Activated naive CD4-positive, alpha-beta T cell treated with anti-CD3 and anti-CD28 coated beads, Interleukin-2, amount 50 U/mL, for 72 hours (primary cell): ENCODE results near the gene APBB2. TPM values are rescaled to one million over a fixed set of nuclear protein-coding genes. Genes with fewer than 3 reads are reported as not detected.
A peak's percentile ranks its signal among the peaks of the same experiment; 100 is the strongest.
"Not testable (repeated sequence)": the region's sequence is repeated elsewhere in the genome, so short reads cannot be mapped to it uniquely, and the experiment has no call there.

Source experiments
- ATAC-seq, 2 donors: fragments of 150-1000 bp; cut with Tn5 transposase; 2 replicates each; pipeline ENCODE4 v1.10.0; 2021; ENCODE audit warnings: mild to moderate bottlenecking in 2 of 2, moderate library complexity in 2 of 2
- DNase-seq, 2 donors: peaks; one replicate each; pipeline ENCODE4 v3.0.0; 2021 to 2022; ENCODE audit warnings: low spot score in 2 of 2
- H3K27ac Mint-ChIP-seq, 2 donors: one replicate each; pipeline ENCODE4 v1.8.0; 2022; ENCODE audit warnings: mild to moderate bottlenecking in 2 of 2, mixed read lengths in 2 of 2
- H3K36me3 Mint-ChIP-seq, 2 donors: one replicate each; pipeline ENCODE4 v1.8.0; 2022; ENCODE audit warnings: mixed read lengths in 2 of 2
- H3K9me3 Mint-ChIP-seq, 2 donors: one replicate each; pipeline ENCODE4 v1.8.0; 2022; ENCODE audit warnings: mixed read lengths in 2 of 2
- total RNA-seq, 2 donors: library from RNA; stranded (reverse); gene quantifications; one replicate each; pipeline ENCODE4 v1.2.3, GENCODE V29; 2022

The APBB2 gene
- total RNA-seq, 2 donors from 2014 or later = 1.6 to 6.1 TPM

DNA sequence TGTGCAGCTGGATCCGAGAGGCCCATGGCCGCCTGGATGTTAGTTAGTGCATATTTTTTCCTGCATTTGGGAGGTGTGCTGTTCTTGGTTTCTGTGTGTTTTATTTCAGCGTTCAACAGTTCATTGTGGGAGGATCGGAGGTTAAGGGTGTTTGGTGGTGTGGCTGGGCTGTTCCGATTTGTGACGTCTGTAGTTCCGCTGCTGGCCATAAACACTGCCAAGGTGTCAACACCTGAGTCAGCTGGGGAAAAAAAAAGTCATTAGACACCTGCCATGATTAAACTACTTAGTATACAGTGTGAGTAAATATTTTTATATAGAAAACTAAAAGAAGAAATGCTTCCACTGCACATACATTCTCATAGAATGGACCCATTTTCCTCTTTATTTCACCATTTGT, 200.2 kb downstream of the APBB2 start:
- ATAC-seq = no peak
- H3K36me3 Mint-ChIP-seq = no peaks in the 10 kb centered on the region
- no peak overlapping the region for H3K27ac Mint-ChIP-seq
- no peaks in the 10 kb centered on the region for H3K9me3 Mint-ChIP-seq
- DNase-seq = no peak

DNA sequence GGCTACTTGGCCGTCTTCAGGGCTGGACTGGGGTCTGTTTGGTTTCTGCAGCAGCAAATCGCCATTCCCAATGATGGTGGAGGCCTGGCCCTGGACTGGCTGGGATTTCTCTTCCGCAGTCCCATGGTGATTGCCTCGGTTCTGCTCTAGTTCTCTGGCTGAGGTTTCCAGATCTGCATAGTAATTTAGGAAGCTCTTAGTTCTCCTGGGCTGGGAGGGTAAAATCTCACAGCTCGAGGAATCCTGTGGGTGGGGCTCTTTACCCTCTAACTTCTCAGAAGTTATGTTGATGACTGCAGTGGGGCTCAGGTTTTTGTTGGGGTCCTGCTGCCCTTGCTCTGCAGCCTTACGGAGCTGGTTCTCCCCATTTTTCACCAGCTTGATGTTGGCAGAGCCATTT, 200.6 kb downstream of the APBB2 start:
- no peaks in the 10 kb centered on the region for H3K36me3 Mint-ChIP-seq
- no peak overlapping the region for H3K27ac Mint-ChIP-seq
- no peaks in the 10 kb centered on the region for H3K9me3 Mint-ChIP-seq
- ATAC-seq = no peak
- DNase-seq = no peak

DNA sequence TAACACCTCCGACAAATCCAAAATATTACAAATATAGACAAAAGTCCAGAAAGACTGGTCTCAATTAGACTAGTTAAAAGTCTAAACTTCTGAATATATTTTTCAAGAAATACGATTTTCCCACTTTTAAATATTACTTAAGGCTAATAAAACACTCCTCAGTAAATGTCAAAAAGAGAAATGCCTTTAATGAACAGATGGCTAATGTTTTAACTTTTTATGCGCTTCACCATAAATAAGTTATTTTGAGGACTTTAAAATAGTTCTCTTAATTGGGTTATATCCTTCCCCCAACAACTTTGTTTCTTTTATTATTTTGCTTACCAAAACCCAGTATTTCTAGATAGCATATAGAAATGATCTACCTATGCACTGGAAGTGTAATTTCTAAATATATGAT, 201.4 kb downstream of the APBB2 start:
- ATAC-seq (no peak), DNase-seq (no peak)
- Mint-ChIP-seq H3K27ac (no peak overlapping the region), H3K36me3 (no peaks in the 10 kb centered on the region), H3K9me3 (no peaks in the 10 kb centered on the region)

DNA sequence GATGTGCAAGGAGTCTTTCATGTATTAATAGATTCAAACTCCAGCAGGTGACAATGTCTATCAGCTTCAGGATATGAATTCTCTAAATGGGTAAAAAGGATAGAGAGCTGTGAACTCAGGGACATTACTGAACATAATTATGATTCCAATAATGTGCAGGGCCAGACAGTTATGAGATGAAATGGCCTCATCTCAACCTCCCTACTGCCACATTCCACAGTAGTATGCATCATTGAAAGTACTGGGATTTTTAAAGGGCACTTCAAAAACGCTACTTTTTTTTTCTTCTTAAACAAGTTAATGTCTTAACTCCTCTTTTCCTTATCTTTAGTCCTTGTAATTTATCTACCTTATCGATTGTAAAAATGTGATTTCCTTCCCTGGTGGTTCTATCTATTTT, 202.0 kb downstream of the APBB2 start:
- DNase-seq = no peak

DNA sequence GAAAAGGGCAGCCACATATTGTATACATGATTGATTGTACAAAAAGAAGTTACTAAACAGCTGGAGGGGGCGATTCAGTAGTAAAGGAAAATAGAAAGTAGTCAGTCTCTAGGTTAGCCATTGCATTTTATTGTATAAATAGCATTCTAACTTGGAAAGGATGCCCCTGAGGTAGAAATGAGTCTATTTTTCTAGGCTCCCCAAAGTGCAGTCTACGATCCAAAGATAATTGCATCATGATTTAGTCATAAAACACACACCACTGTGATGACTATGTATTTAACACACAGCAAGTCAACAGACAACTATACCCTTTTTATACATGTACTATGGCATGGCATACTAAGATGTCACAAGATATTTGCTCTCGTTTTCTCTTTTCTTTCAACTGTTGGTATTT, 204.9 kb downstream of the APBB2 start:
- Mint-ChIP-seq H3K27ac (no peak overlapping the region), H3K36me3 (no peaks in the 10 kb centered on the region), H3K9me3 (no peaks in the 10 kb centered on the region)
- ATAC-seq = no peak
- no peak for DNase-seq

More for the DNA sequence above, 202.0 kb downstream of the APBB2 start:
- Mint-ChIP-seq H3K9me3 (no peaks in the 10 kb centered on the region), H3K27ac (peak overlapping the region in 1 of 2 donors; percentile 32), H3K36me3 (no peaks in the 10 kb centered on the region)
- no peak for ATAC-seq

DNA sequence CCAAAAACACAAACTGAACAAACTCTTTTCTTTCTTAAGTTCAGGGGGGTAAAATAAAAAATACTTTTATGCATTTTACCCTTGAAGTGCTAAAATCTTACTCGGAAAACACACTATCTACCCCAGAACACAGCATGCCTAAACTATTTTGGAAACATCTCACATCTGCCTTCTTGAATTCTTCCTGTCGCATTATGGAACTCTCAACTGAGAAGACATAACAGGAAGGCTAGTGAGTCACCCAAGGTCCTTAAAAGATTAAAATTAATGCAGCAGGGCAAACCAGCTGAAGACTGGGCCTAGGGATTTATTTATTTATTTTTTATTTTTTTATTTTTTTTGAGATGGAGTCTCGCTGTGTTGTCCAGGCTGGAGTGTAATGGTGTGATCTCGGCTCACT, 208.2 kb downstream of the APBB2 start:
- H3K36me3 Mint-ChIP-seq = no peaks in the 10 kb centered on the region
- DNase-seq (no peak), ATAC-seq (no peak)
- no peaks in the 10 kb centered on the region for H3K9me3 Mint-ChIP-seq
- H3K27ac Mint-ChIP-seq = no peak overlapping the region

DNA sequence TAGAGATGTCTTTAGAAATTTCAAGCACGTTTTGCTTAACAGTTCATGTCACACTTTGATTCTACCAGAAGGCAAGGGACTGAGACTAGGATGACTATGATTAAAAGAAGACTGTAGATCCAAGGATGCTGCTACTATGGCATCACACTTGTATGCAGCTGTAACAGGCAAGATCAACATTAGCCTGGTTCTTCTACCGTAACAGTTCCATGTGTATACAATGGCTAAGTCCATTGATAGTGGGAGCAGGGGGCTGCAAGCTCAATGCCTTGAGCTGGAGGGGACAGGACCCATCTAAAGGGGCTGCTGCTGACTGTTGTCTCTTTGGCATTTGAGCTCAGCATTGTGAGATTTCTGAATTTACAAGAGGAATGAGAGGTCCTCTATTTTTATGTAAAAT, 212.0 kb downstream of the APBB2 start:
- H3K36me3 Mint-ChIP-seq = no peaks in the 10 kb centered on the region
- no peak overlapping the region for H3K27ac Mint-ChIP-seq
- H3K9me3 Mint-ChIP-seq = no peaks in the 10 kb centered on the region
- DNase-seq (no peak), ATAC-seq (no peak)

DNA sequence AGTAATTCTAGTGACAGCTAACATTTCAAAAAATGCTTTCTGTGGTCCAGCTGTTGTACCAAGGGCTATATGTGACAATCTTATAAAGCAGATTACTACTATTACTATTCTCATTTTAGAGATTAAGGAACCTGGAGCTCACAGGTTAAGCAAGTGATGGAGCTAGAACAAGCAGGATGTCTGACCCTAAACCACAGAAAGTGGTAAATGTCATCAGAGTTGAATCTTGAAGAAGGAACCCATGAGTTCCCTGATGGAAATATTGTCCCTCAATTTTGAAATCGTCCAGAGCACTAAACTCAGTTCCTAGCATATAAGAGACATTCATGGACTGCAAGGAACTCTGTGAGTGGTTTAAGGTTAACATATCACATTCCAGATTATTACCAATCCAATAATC, 214.0 kb downstream of the APBB2 start:
- H3K9me3 Mint-ChIP-seq = no peaks in the 10 kb centered on the region
- H3K36me3 Mint-ChIP-seq = no peaks in the 10 kb centered on the region
- H3K27ac Mint-ChIP-seq = no peak overlapping the region
- ATAC-seq = no peak
- no peak for DNase-seq

DNA sequence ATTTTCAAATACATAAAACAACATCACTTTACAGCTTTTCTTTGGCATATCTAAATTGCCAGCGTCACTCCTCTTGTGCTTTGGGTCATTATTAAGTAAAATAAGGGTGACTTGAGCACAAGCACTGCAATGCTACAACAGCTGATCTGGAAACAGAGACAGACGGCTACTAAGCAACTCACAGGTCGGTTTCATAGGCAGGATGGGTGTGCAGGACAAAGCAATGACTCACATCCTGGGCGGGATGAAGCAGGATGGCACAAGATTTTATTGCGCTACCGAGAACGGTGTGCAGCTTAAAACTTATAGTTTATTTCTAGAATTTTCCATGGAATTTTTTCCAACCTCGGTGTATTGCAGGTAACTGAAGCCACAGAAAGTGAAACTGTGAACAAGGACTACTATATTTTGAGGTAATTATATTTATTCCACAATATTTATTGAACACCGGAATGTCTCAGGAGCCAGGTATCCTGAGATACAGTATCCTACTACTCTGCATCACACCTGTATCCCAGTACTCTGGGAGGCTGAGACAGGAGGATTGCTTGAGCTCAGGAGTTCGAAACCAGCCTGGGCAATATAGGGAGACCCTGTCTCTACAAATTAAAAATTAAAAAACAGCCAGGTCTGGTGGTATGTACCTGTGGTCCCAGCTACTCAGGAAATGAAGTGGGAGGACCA, 215.5 kb downstream of the APBB2 start:
- H3K27ac Mint-ChIP-seq = no peak overlapping the region
- ATAC-seq (no peak), DNase-seq (no peak)
- no peaks in the 10 kb centered on the region for H3K36me3 Mint-ChIP-seq
- H3K9me3 Mint-ChIP-seq = no peaks in the 10 kb centered on the region

DNA sequence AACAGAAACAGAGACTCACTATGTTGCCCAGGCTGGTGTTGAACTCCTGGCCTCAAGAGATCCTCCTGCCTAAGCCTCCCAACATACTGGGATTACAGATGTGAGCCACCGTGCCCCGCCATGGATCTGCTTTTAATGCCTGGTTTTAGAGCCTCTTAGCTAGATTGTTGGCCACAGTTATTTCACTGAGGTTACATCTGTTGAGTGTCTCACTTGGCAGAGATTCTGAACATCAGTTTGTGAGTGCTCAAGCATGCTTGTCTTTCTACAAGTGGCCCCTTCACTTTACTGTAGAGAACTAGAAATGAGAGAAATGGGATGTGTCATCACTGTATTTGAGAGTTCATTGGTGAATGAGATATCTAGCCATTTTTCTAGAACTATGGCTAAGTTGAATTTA, 218.5 kb downstream of the APBB2 start:
- H3K36me3 Mint-ChIP-seq = no peaks in the 10 kb centered on the region
- no peak for DNase-seq
- no peak overlapping the region for H3K27ac Mint-ChIP-seq
- H3K9me3 Mint-ChIP-seq = no peaks in the 10 kb centered on the region
- ATAC-seq = no peak

DNA sequence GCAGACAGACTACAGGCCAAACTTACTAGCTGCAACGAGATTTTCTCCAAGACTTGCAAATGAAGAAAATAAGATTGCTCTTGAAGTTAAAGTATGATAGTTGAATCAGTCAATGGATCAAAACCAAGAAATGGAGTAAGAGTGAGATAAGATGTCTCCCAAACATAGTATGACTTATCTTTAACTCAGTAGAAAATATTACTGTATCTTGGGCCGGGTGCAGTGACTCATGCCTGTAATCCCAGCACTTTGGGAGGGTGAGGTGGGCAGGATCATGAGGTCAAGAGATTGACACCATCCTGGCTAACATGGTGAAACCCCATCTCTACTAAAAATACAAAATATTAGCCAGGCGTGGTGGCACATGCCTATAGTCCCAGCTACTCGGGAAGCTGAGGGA, 220.0 kb downstream of the APBB2 start:
- ATAC-seq, H3K9me3 Mint-ChIP-seq, H3K27ac Mint-ChIP-seq, H3K36me3 Mint-ChIP-seq, DNase-seq: not testable (repeated sequence)

DNA sequence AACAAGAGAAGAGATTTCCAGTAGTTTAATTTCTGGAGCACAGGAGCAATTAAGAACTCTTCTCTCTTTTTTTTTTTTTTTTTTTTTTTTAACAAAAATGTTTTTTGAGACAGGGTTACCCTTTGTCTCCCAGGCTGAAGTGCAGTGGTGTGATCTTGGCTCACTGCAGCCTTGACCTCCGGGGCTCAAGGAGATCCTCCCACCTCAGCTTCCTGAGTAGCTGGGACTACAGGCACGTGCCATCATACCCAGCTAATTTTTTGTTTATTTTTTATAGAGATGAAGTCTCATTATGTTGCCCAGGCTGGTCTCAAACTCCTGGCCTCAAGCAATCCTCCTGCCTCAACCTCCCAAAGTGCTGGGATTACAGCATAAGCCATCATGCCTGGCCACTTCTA, 221.0 kb downstream of the APBB2 start:
- H3K9me3 Mint-ChIP-seq, ATAC-seq: not testable (repeated sequence)

DNA sequence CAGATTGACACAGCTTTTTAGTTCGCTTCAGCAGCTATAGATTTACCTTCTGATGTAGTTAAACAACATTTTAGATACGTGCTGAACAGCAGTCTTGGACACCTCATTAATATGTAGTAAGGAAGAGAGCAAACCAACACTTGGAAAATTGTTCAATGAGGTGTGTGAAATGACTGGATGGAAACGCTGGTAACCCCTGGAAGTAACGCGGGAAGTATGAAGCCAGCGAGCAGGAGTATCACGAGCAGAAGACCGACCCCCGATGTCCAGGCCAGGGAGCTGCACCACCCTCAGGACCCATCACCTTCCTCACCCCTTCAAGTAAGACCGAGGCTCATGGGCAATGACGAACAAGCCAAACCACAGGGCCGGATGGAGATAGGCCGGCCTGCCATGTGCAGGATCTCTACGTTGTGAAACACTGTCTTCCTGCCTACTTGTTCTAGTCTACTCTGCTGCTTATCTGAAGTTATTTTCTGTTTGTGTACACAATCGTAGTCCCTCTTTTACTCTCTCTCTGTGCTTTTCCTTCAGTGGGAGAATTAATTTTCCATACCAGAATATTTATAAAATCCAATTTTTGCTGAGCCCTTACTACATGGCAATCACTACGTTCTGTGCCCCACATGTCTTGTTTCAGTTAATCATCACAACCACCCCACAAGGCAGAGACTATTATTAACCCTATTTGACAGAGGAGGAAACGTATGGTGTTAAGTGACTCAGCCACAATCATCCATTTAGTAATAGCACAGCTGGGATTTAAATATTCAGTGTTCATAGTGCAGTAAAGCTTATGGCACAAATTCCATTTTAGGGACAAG, 221.7 kb downstream of the APBB2 start:
- Mint-ChIP-seq H3K27ac (no peak overlapping the region), H3K36me3 (no peaks in the 10 kb centered on the region), H3K9me3 (no peaks in the 10 kb centered on the region)
- peak in 1 of 2 donors; percentile 2 for DNase-seq
- ATAC-seq = peak; percentile 29 to 49

More for the DNA sequence above, 221.0 kb downstream of the APBB2 start:
- H3K27ac Mint-ChIP-seq, DNase-seq, H3K36me3 Mint-ChIP-seq: not testable (repeated sequence)

DNA sequence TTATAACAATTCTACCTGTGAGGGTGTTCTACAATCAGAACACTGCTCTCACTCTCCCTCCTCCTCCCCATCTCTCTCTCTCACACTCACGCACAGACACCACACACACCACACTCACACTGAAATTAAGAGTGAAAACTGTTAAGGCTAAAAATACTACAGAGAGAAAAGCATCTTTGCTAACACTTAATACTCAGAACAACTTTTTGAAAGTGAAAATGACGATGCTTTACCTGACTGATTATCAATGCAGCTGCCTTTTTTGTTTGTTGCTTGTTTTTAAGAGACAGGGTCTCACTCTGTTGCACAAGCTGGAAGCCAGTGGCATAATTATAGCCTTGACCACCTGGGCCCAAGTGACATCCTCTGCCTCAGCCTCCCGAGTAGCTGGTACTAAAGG, 222.4 kb downstream of the APBB2 start:
- no peaks in the 10 kb centered on the region for H3K9me3 Mint-ChIP-seq
- ATAC-seq (no peak), DNase-seq (no peak)
- H3K27ac Mint-ChIP-seq = peak overlapping the region in 1 of 2 donors; percentile 11
- no peaks in the 10 kb centered on the region for H3K36me3 Mint-ChIP-seq

DNA sequence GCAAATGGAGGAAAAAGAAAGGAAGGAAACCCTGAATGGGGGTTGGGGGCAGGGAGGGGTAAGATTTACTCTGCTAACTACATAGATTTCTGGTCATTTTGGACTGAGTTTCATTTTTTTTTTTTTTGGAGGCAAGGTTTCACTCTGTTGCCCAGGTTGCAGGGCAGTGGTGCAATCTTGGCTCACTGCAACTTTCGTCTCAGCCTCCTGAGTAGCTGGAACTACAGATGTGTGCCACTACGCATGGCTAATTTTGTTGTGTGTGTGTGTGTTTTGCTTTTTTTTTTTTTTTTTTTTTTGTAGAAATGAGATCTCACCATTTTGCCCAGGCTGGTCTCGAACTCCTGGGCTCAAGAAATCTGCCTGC, 223.5 kb downstream of the APBB2 start:
- no peaks in the 10 kb centered on the region for H3K9me3 Mint-ChIP-seq
- H3K36me3 Mint-ChIP-seq = no peaks in the 10 kb centered on the region
- no peak for ATAC-seq

DNA sequence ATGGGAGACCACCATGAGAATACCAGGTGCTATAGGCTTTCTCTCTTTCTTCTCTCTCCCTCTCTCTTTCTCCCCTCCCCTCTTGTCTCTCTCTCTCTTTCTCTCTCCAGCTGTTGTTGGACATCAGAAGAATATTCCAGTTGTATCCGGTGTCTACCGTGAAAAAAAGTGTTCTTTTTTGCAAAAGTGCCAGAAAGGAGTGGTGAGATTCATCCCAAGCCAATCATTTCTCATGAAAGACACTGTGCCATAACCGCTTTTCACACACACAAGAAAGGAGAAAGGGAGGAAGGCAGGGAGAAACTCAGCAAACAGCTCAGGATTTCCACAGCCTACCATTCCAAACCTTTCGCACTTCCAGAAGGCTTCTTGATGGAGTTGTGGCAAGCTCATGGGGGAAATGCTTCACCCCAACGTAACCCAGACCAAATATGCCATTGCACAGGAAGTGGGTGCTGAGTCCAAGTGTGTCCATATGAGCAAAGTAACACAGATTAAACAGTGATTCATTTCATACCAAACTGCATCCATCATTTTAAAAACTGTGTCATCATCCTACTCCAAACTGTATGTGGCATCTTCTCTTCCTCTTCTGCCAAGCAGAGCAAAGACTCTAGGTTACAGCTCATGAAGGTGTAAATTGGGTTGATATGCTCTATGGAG, 224.0 kb downstream of the APBB2 start:
- no peaks in the 10 kb centered on the region for H3K36me3 Mint-ChIP-seq
- ATAC-seq (peak in 1 of 2 donors; percentile 52), DNase-seq (no peak)
- H3K9me3 Mint-ChIP-seq = no peaks in the 10 kb centered on the region
- H3K27ac Mint-ChIP-seq = no peak overlapping the region

More for the DNA sequence above, 223.5 kb downstream of the APBB2 start:
- DNase-seq = no peak
- H3K27ac Mint-ChIP-seq = no peak overlapping the region

DNA sequence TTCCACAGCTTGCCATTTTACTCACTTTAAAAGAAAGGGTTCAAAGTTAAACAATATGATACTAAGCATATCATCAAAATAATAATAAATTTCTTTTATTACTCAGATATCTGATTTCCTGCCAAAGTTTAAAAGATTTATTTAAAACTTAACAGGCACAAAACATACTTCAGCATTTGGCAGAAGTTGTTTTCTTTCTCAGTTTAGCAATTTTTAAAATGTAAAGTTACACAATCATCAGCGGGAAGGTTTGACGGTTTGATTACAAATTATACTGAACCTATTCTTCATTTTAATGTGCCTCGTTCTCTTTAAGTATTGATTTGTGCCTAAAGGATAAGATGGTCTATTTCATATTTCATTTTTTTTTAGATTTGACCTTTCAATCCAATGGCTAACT, 227.2 kb downstream of the APBB2 start:
- Mint-ChIP-seq H3K36me3 (no peaks in the 10 kb centered on the region), H3K27ac (no peak overlapping the region), H3K9me3 (no peaks in the 10 kb centered on the region)
- DNase-seq = no peak
- no peak for ATAC-seq
